ENCODE measurements around the gene SLC24A1. TPM values are rescaled to one million over a fixed set of nuclear protein-coding genes. Genes with fewer than 3 reads are reported as not detected.
"Not testable (repeated sequence)": the region's sequence is repeated elsewhere in the genome, so short reads cannot be mapped to it uniquely, and the experiment has no call there.

SLC24A1 gene
- total RNA-seq, 3 donors from 2014 or later: 9.5 to 12.3 (median 10.7) TPM

- no peaks in the 10 kb centered on the region for H3K27me3 ChIP-seq
- peaks cover 0 to 4% of the 10 kb centered on the region in 2 donors for H3K4me1 ChIP-seq
- no peak for DNase-seq (ENCODE audit: low spot score in 2 of 2)
- H3K4me3 ChIP-seq: no peak overlapping the region
- H3K36me3 ChIP-seq: no peaks in the 10 kb centered on the region
- H3K9me3 ChIP-seq: no peaks in the 10 kb centered on the region
- TF ChIP-seq POLR2AphosphoS5 (IDR thresholded peaks at IDR 0.05) (no peak), POLR2A (IDR thresholded peaks at IDR 0.05) (no peak)
- TF ChIP-seq, protein P1, sequence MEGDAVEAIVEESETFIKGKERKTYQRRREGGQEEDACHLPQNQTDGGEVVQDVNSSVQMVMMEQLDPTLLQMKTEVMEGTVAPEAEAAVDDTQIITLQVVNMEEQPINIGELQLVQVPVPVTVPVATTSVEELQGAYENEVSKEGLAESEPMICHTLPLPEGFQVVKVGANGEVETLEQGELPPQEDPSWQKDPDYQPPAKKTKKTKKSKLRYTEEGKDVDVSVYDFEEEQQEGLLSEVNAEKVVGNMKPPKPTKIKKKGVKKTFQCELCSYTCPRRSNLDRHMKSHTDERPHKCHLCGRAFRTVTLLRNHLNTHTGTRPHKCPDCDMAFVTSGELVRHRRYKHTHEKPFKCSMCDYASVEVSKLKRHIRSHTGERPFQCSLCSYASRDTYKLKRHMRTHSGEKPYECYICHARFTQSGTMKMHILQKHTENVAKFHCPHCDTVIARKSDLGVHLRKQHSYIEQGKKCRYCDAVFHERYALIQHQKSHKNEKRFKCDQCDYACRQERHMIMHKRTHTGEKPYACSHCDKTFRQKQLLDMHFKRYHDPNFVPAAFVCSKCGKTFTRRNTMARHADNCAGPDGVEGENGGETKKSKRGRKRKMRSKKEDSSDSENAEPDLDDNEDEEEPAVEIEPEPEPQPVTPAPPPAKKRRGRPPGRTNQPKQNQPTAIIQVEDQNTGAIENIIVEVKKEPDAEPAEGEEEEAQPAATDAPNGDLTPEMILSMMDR (IDR thresholded peaks at IDR 0.05): no peak
- H3K27ac ChIP-seq: no peak overlapping the region
- intact Hi-C loops (cut with DNase I; ENCODE audit: low total_unique reads): no loop called here
Measured at GRCh38 chr15:65612949-65613744, 8.6 kb upstream of the SLC24A1 start.

DNA sequence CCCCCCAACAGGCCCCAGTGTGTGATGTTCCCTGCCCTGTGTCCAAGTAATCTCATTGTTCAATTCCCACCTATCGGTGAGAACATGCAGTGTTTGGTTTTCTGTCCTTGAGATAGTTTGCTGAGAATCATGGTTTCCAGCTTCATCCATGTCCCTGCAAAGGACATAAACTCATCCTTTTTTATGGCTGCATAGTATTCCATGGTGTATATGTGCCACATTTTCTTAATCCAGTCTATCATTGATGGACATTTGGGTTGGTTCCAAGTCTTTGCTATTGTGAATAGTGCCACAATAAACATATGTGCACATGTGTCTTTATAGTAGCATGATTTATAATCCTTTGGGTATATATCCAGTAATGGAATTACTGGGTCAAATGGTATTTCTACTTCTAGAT, 5.9 kb upstream of the SLC24A1 start:
- H3K36me3 ChIP-seq; H3K27me3 ChIP-seq; DNase-seq (ENCODE audit: low spot score in 2 of 2); H3K9me3 ChIP-seq; H3K4me1 ChIP-seq; intact Hi-C loops (cut with DNase I; ENCODE audit: low total_unique reads); H3K4me3 ChIP-seq; H3K27ac ChIP-seq: not testable (repeated sequence)

DNA sequence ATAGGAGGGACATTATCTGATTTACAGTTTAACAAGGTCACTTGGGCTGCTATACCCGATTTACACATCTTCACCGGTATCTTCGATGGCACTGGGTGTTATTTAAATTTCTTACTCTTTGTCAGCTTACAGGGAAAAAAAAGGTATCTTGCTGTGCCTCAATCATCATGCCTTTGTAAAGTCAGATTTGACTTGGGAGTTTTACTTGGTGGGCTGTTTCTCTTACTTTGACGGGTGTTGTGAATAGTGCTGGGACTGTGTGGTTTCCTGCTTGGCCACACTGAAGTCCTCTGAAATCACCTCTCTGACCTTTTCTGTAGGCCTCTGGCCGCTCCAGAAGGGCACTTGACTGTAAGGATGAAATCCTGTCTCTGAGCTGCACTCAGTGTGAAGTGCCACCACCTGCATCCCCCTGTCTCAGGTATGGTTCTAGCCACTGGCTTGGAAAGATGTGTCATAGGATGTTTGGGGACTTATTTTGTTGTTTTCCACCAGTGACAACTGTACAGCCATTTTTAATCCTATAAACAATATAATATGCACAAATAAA, 3.1 kb upstream of the SLC24A1 start:
- no peaks in the 10 kb centered on the region for H3K36me3 ChIP-seq
- TF ChIP-seq, protein P1 (IDR thresholded peaks at IDR 0.05): no peak
- no peak for TF ChIP-seq POLR2AphosphoS5 (IDR thresholded peaks at IDR 0.05)
- TF ChIP-seq POLR2A (IDR thresholded peaks at IDR 0.05): no peak
- no peaks in the 10 kb centered on the region for H3K4me1 ChIP-seq
- intact Hi-C loops (cut with DNase I; ENCODE audit: low total_unique reads): no loop called here
- no peaks in the 10 kb centered on the region for H3K9me3 ChIP-seq
- H3K4me3 ChIP-seq: no peak overlapping the region
- DNase-seq (ENCODE audit: low spot score in 2 of 2): no peak
- H3K27me3 ChIP-seq: no peaks in the 10 kb centered on the region
- H3K27ac ChIP-seq: no peak overlapping the region

DNA sequence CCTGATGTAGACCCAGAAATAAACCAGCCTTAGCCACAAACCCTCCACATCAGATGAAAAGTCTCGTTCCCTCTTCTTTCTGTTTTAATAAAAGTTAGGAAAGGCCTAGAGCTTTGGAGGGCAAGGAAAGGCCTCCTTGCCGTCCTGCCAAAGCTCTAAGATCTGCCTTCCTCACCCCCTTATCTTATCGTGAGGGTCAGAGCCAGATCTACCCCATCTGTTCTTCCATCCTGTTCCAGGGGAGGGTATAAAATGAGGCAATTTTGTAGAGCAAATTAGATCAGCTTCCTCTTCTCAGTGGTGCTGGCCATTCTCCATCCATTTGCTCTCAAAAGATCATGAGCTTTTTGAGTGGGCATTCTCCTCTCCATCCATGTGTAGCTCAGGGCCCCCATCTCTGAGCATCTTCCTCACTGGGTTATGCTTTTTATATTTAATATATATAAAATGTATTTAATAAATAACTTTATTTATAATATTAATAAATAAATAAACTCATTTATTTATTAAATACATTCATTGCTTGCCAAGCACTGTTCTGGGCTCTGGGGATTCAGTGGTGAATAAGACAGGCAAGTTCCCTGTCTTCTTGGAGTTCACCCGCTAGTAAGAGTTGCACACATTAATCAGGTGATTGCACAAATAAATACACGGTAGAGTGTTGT, 2.0 kb upstream of the SLC24A1 start:
- no peak for DNase-seq (ENCODE audit: low spot score in 2 of 2)
- H3K9me3 ChIP-seq: no peaks in the 10 kb centered on the region
- H3K27ac ChIP-seq: no peak overlapping the region
- no peaks in the 10 kb centered on the region for H3K36me3 ChIP-seq
- intact Hi-C loops (cut with DNase I; ENCODE audit: low total_unique reads): no loop called here
- no peaks in the 10 kb centered on the region for H3K4me1 ChIP-seq
- no peaks in the 10 kb centered on the region for H3K27me3 ChIP-seq
- no peak overlapping the region for H3K4me3 ChIP-seq
- TF ChIP-seq, protein P1 (IDR thresholded peaks at IDR 0.05): no peak
- TF ChIP-seq POLR2AphosphoS5 (IDR thresholded peaks at IDR 0.05): no peak
- no peak for TF ChIP-seq POLR2A (IDR thresholded peaks at IDR 0.05)

GRCh38 chr15:65620833-65621232, 905 bp upstream of the SLC24A1 start:
- Histone ChIP-seq H3K36me3 (no peaks in the 10 kb centered on the region), H3K27me3 (no peaks in the 10 kb centered on the region), H3K27ac (no peak overlapping the region), H3K9me3 (no peaks in the 10 kb centered on the region), H3K4me3 (no peak overlapping the region), H3K4me1 (no peaks in the 10 kb centered on the region)
- no peak for TF ChIP-seq POLR2A (IDR thresholded peaks at IDR 0.05)
- TF ChIP-seq, protein P1 (IDR thresholded peaks at IDR 0.05): no peak
- no peak for TF ChIP-seq POLR2AphosphoS5 (IDR thresholded peaks at IDR 0.05)
- intact Hi-C loops (cut with DNase I; ENCODE audit: low total_unique reads): no loop called here
- no peak for DNase-seq (ENCODE audit: low spot score in 2 of 2)

Measured in breast epithelium (tissue), 4 donors.